Subcutaneous adipose tissue (tissue), 4 donors: ENCODE results near the gene PRR20D. TPM values are rescaled to one million over a fixed set of nuclear protein-coding genes. Genes with fewer than 3 reads are reported as not detected.
"Not testable (repeated sequence)": the region's sequence is repeated elsewhere in the genome, so short reads cannot be mapped to it uniquely, and the experiment has no call there.

ENCODE experiments used
- total RNA-seq, 4 donors: library from RNA; depleted of rRNA; stranded (reverse); fragments of >200 nt; gene quantifications; one replicate each; pipeline ENCODE4 v1.1.0, GENCODE V29; 2016
- TF ChIP-seq, protein P1 (sequence below): fragments of 450-650 bp; IDR thresholded peaks from one replicate; pipeline ENCODE4 v1.5.1; 2016; ENCODE audit warnings: low read depth, mild to moderate bottlenecking, control low read depth, antibody characterized with exemption, moderate library complexity

PRR20D gene
- total RNA-seq, result not detected

DNA sequence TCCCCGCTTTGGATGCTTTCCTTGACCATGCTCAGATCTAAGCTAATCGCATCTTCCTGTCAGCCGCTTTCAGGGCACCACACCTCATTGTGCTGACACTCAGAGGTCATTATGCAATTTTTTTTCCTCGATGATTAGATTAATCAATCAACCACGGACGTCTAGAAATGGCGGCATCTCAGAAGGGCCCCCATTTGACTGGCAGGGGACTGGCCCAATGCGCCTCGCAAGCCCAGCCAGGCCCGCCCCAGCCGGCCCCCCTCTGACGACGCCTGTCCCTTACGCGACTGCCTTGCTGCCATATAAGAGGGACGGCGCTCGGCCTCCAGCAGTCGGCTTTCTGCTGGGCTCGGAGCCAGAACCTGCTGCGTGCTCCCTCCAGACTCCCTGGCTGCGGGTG is at the start of gene PRR20D:
TSS of gene PRR20D (plus strand) at position 301 of the 400 bp plus-strand sequence. CDS start 387 bp downstream, outside the sequence.
- TF ChIP-seq, protein P1, sequence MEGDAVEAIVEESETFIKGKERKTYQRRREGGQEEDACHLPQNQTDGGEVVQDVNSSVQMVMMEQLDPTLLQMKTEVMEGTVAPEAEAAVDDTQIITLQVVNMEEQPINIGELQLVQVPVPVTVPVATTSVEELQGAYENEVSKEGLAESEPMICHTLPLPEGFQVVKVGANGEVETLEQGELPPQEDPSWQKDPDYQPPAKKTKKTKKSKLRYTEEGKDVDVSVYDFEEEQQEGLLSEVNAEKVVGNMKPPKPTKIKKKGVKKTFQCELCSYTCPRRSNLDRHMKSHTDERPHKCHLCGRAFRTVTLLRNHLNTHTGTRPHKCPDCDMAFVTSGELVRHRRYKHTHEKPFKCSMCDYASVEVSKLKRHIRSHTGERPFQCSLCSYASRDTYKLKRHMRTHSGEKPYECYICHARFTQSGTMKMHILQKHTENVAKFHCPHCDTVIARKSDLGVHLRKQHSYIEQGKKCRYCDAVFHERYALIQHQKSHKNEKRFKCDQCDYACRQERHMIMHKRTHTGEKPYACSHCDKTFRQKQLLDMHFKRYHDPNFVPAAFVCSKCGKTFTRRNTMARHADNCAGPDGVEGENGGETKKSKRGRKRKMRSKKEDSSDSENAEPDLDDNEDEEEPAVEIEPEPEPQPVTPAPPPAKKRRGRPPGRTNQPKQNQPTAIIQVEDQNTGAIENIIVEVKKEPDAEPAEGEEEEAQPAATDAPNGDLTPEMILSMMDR, result not testable (repeated sequence)

DNA sequence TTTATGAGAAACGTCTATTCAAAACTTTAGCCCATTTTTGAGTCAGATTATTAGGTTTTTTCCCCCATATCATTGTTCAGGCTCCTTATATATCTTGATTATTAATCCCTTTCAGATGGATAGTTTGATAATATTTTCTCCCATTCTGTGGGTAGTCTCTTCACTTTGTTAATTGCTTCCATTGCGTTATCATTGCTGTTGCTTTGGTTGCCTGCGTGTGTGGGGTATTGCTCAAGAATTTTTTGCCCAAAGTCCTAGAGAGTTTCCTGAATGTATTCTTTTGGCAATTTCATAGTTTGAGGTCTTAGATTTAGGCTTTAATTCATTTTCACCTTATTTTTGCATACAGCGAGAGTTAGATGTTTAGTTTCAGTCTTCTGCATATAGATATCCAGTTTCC is 45.5 kb upstream of the PRR20D start:
- TF ChIP-seq, protein P1, result no peak

DNA sequence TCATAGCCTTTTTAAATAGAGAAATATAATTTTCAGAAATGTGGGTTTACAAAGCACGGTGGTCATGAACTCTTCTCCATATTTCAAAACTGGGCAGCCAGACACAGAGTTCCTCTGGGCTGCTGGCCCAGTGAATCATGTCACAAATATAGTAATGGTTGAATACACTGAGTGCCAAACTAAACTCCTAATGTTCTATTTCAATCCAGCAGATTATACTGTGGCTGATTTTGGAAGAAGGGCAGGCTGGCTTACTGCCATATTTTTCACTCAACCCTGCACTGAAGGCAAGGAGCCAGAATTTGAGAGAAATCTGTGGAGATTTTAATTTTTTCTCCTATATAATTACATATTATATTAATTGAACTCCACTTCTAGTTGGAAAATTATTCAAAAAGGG is 36.8 kb upstream of the PRR20D start:
- TF ChIP-seq, protein P1, result no peak

DNA sequence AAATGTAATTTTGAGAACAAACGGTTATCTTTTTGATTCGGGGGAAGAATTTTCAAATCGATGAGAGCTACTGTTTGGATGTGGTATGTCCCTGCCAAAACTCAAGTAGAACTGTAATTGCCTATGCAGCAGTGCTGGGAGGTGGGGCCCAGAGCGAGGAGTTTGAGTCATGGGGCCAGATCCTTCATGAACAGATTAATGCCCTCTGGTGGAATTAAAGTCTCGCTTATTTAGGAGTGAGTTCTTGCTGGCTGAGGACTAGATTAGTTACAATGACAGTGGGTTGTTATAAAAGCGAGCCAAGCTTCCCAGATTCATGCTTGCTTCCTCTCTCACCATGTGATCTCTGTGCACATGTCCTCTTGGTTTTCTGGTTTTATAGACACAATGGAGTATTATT is 31.5 kb upstream of the PRR20D start:
- TF ChIP-seq, protein P1, result no peak

DNA sequence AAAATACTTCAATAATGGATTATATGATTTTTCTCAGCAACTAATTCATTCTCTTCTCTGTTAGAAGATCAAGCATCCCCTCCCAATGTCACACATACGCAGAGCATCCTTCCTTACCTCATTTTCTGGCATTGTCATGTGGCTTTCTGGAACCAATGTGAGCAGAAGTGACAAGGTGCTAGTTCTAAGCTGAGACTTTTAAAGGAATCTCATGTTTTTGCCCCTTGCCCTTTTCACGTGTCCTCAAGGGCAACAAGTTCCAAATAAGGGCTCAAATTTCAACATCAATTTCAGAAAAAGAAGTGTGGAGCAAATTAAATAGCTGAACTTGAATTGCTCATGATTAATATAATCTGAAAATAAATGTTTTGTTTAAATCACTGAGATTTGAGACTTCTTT is 24.3 kb upstream of the PRR20D start:
- TF ChIP-seq, protein P1, result no peak

DNA sequence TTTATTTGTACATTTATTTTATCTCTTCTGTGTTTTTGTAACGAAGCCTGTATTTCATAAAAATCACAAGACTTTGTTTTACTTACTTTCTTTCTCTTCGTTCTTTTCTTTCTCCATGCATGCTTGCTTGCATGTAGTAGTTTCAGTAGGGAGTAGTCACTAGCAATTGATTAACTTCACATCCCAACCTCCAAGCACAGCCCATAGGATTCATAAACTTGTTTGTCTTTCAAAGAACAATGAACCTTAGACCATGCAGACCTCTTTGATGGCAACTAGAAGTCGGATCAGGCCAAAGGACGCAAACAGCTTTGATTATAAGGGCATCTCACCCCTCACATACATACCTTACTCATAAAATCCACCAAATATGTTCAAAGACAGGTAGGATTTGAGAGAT is 22.8 kb upstream of the PRR20D start:
- TF ChIP-seq, protein P1, result no peak

DNA sequence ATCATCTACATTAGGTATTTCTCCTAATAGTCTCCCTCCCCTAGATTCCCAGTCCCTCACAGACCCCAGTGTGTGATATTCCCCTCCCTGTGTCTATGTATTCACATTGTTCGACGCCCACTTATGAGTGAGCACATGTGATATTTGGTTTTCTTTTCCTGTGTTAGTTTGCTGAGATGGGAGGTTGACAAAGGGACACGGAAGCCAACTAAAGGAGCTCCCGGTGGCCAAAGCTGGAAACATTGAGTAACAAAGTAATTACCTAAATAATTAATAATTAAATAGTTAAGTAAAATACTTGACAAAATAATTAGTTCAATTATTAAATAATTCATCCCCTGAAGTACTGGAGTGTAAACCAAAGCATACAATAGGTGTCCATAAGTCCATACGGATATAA is 21.4 kb upstream of the PRR20D start:
- TF ChIP-seq, protein P1, result no peak
